ENCODE measurements around the gene KNTC1. TPM values are rescaled to one million over a fixed set of nuclear protein-coding genes. Genes with fewer than 3 reads are reported as not detected.
"Not testable (repeated sequence)": the region's sequence is repeated elsewhere in the genome, so short reads cannot be mapped to it uniquely, and the experiment has no call there.

Gene KNTC1
- total RNA-seq, 4 donors from 2014 or later: 7.4 to 61.5 (median 13.9) TPM

DNA sequence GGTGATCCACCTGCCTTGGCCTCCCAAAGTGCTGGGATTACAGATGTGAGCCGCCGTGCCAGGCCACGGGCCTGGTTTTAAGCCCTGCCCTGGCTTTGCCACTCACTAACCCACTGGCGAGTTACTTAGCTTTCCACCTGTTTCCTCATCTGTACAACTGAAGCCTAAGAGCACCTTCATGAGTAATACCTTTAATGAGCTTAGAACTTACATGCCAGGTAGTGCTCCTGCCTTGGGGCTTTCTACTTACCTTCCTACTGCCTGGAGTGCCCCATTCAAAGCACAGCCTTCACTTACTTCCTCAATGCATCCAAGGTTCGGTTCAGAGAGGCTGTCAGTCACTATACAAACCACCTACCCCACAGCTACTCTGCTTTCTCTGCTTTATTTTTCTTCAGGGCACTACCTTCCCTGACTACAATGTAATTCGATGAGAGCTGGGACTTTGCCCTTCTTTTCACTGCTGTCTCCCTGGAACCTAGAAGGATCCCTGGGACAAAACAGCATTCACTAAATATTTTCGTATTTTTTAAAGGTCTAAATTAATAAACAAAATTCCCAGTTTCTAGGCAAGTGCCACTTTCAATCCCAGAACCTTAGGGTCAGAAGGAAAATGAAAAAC lies 40.1 kb upstream of the KNTC1 start:
- no peaks in the 10 kb centered on the region for H3K4me1 ChIP-seq
- no peak overlapping the region for H3K27ac ChIP-seq
- no peaks in the 10 kb centered on the region for H3K9me3 ChIP-seq
- TF ChIP-seq, protein P1, sequence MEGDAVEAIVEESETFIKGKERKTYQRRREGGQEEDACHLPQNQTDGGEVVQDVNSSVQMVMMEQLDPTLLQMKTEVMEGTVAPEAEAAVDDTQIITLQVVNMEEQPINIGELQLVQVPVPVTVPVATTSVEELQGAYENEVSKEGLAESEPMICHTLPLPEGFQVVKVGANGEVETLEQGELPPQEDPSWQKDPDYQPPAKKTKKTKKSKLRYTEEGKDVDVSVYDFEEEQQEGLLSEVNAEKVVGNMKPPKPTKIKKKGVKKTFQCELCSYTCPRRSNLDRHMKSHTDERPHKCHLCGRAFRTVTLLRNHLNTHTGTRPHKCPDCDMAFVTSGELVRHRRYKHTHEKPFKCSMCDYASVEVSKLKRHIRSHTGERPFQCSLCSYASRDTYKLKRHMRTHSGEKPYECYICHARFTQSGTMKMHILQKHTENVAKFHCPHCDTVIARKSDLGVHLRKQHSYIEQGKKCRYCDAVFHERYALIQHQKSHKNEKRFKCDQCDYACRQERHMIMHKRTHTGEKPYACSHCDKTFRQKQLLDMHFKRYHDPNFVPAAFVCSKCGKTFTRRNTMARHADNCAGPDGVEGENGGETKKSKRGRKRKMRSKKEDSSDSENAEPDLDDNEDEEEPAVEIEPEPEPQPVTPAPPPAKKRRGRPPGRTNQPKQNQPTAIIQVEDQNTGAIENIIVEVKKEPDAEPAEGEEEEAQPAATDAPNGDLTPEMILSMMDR (IDR thresholded peaks at IDR 0.05): no peak
- no peak for TF ChIP-seq POLR2A (IDR thresholded peaks at IDR 0.05)
- H3K4me3 ChIP-seq: no peak overlapping the region
- no peaks in the 10 kb centered on the region for H3K36me3 ChIP-seq
- no peaks in the 10 kb centered on the region for H3K27me3 ChIP-seq
- intact Hi-C loops (cut with DNase I; ENCODE audit: low total_unique reads): no loop called here
- DNase-seq: no peak

DNA sequence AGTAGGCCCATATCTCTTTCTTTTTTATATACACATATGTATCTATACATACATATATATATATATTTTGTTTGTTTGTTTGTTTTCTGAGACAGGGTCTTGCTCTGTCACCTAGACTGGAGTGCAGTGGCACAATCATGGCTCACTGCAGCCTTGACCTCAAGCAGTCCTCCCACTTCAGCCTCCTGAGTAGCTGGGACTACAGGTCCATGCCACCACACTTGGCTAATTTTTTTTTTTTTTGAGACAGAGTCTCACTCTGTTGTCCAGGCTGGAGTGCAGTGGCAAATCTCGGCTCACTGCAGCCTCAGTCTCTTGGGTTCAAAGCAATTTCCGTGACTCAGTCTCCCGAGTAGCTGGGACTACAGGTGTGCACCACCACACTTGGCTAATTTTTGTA lies 39.2 kb upstream of the KNTC1 start:
- intact Hi-C loops (cut with DNase I; ENCODE audit: low total_unique reads); H3K27me3 ChIP-seq; H3K9me3 ChIP-seq; DNase-seq; H3K27ac ChIP-seq; H3K4me1 ChIP-seq; H3K4me3 ChIP-seq; H3K36me3 ChIP-seq: not testable (repeated sequence)

DNA sequence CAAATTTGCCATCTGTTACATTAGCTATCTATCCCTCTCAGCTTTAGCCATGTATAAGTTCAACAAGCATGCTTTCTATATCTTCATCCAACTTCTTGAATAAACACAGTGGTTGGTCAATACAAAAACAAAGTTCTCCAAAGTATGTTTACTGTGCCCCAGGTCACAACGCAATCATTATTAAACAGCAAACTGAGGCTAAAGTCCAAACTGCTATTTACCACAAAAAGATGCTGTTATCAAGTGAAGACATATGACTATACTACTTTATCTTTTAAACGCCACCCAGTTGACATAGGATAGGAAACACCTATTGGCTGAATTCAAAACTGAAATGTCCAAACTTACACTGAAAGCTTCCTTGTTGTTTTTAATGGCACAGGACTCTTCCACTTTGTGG lies 38.0 kb upstream of the KNTC1 start:
- Histone ChIP-seq H3K36me3 (no peaks in the 10 kb centered on the region), H3K4me1 (no peaks in the 10 kb centered on the region)
- intact Hi-C loops (cut with DNase I; ENCODE audit: low total_unique reads): no loop called here

DNA sequence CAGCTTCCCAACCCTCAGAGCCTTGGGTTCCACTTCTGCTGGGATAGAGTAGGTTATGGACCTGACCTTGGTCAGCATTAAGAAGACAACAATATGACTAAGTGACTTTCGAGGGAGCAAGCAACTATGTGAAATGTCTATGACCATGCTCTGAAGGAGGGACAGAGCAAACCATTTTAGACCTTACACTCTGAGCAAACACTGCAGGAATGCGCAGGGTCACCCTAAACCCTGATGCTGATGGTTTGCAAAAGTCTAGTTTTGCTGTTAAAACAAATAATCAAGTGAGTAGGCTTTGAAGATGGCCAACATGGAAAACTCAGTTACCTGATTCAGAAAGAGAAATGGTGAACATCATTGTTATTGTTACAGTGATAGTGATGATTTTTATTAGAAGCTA lies 35.1 kb upstream of the KNTC1 start:
- H3K4me3 ChIP-seq: no peak overlapping the region
- intact Hi-C loops (cut with DNase I; ENCODE audit: low total_unique reads): no loop called here
- no peak for DNase-seq
- no peak overlapping the region for H3K27ac ChIP-seq
- H3K27me3 ChIP-seq: no peaks in the 10 kb centered on the region
- H3K9me3 ChIP-seq: no peaks in the 10 kb centered on the region
- no peak for TF ChIP-seq POLR2A (IDR thresholded peaks at IDR 0.05)
- TF ChIP-seq, protein P1 (IDR thresholded peaks at IDR 0.05): no peak
- H3K36me3 ChIP-seq: no peaks in the 10 kb centered on the region
- no peaks in the 10 kb centered on the region for H3K4me1 ChIP-seq

More for the DNA sequence above, 38.0 kb upstream of the KNTC1 start:
- TF ChIP-seq, protein P1 (IDR thresholded peaks at IDR 0.05): no peak
- no peak for TF ChIP-seq POLR2A (IDR thresholded peaks at IDR 0.05)
- Histone ChIP-seq H3K9me3 (no peaks in the 10 kb centered on the region), H3K27me3 (no peaks in the 10 kb centered on the region), H3K27ac (no peak overlapping the region), H3K4me3 (no peak overlapping the region)
- no peak for DNase-seq

DNA sequence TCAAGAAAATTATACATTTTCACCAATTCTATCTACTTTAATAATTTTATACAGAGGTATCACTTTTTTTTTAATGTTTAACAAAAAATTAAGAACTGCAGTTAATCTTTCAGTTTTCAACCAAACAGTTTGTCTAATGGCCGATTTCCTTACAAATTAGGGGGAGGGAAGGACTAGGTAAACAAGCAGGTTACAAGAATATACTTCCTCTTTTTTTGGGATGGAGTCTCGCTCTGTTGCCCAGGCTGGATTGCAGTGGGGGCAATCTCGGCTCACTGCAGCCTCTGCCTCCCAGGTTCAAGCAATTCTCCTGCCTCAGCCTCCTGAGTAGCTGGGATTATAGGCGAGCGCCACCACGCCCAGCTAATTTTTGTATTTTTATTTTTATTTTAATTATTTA lies 33.8 kb upstream of the KNTC1 start:
- DNase-seq; H3K36me3 ChIP-seq; intact Hi-C loops (cut with DNase I; ENCODE audit: low total_unique reads); H3K27me3 ChIP-seq; H3K4me1 ChIP-seq; H3K27ac ChIP-seq; H3K4me3 ChIP-seq; H3K9me3 ChIP-seq: not testable (repeated sequence)

DNA sequence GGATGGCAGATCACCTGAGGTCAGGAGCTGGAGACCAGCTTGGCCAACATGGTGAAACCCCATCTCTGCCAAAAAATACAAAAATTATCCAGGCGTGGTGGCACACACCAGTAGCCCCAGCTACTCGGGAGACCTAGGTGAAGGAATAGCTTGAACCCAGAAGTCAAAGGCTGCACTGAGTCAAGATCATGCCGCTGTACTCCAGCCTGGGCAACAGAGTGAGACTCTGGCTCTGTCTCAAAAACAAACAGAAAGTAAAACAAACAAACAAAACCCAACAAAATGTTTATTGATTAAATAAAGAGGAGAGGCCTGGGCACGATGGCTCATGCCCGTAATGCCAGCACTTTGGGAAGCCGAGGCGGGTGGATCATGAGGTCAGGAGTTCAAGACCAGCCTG lies 31.8 kb upstream of the KNTC1 start:
- Histone ChIP-seq H3K4me3 (no peak overlapping the region), H3K36me3 (no peaks in the 10 kb centered on the region), H3K9me3 (no peaks in the 10 kb centered on the region), H3K27me3 (no peaks in the 10 kb centered on the region), H3K27ac (no peak overlapping the region), H3K4me1 (peaks cover 0 to 3% of the 10 kb centered on the region in 2 donors)
- no peak for DNase-seq
- intact Hi-C loops (cut with DNase I; ENCODE audit: low total_unique reads): no loop called here
- TF ChIP-seq POLR2A (IDR thresholded peaks at IDR 0.05): no peak
- TF ChIP-seq, protein P1 (IDR thresholded peaks at IDR 0.05): no peak

Measured in uterus (tissue), 4 donors.